GM18951 (cell line): Measurements from ENCODE around the gene NUFIP1.
"Not testable (repeated sequence)": the region's sequence is repeated elsewhere in the genome, so short reads cannot be mapped to it uniquely, and the experiment has no call there.

Source experiments
- POLR2A ChIP-seq: IDR thresholded peaks from 4 replicates; pipeline ENCODE4 v1.6.1; 2011; ENCODE audit warnings: mild to moderate bottlenecking; ENCODE audit not compliant: insufficient read length, insufficient read depth; ENCODE audit errors: extremely low read depth
- in situ Hi-C: fragments of 300-500 bp; cut with MboI; formaldehyde crosslinking; loops from one replicate; pipeline ENCODE4 v1.12.0; 2022; ENCODE audit warnings: low sequenced_read_pairs, mixed read lengths, inconsistent platforms; ENCODE audit not compliant: unreplicated experiment

Gene NUFIP1

GRCh38 chr13:44899967-44900366 lies 89.3 kb downstream of the NUFIP1 start:
- in situ Hi-C loops, result no loop called here
- no peak for TF ChIP-seq POLR2A

- in situ Hi-C loops, result not testable (repeated sequence)
These were observed 91.0 kb downstream of the NUFIP1 start for GRCh38 chr13:44898308-44898707.

GRCh38 chr13:44895953-44896335 lies 93.3 kb downstream of the NUFIP1 start:
- TF ChIP-seq POLR2A, result no peak
- in situ Hi-C loops, result no loop called here

GRCh38 chr13:44895264-44895952 lies 93.9 kb downstream of the NUFIP1 start:
- TF ChIP-seq POLR2A, result no peak
- in situ Hi-C loops, result no loop called here

- in situ Hi-C loops, result no loop called here
- no peak for TF ChIP-seq POLR2A
These were observed 95.1 kb downstream of the NUFIP1 start for GRCh38 chr13:44894001-44894770.
